ENCODE data around the gene GPR148.

Gene GPR148

DNA sequence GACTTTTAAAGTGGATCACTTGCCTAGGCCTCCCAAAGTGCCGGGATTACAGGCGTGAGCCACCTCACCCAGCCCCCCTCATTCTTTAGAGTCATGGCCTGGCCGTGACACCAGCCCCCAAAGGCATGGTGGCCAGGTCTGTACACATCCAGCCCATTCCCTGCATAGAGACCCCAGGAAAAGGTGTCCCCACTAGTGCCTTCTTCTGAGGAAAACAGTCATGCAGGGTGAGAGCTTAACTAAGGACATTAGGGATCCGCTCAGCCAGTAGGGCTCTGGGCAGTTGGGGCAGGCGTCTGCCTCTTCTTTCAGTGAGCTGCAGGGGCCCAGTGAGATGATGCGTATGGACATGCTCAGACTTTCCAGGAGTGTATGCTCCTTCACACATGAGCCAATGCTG, 20.8 kb downstream of the GPR148 start:
- DNase-seq (ENCODE audit: low read depth, low spot score), result no peak

DNA sequence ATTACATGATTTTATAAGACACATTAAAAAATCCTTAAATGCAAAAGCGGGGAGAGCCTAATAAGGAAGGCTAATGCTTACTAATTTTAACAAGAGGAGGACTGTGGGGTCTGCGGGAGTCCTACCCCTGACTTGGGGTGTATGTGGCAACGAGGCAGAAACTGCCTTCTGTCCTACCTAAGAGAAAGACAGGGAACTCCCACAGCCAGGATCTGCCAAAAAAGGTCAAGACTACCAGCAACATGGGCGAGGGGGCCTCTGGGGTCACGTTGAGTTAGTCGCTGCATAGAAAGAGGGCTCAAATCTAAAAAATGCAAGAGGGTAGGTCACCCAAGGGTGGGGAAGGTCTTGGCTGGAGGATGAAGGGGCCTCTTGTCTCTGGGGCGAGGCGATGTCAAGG, 25.9 kb downstream of the GPR148 start:
- no peak for DNase-seq (ENCODE audit: low read depth, low spot score)

GRCh38 chr2:130755256-130756052, 26.6 kb downstream of the GPR148 start, which contains the start of gene AMER3:
TSS of gene AMER3 (plus strand) at chr2:130755540. CDS start at chr2:130762073, 6,533 bp downstream.
- no peak for DNase-seq (ENCODE audit: low read depth, low spot score)

GRCh38 chr2:130756053-130756873, 27.4 kb downstream of the GPR148 start:
- no peak for DNase-seq (ENCODE audit: low read depth, low spot score)

DNA sequence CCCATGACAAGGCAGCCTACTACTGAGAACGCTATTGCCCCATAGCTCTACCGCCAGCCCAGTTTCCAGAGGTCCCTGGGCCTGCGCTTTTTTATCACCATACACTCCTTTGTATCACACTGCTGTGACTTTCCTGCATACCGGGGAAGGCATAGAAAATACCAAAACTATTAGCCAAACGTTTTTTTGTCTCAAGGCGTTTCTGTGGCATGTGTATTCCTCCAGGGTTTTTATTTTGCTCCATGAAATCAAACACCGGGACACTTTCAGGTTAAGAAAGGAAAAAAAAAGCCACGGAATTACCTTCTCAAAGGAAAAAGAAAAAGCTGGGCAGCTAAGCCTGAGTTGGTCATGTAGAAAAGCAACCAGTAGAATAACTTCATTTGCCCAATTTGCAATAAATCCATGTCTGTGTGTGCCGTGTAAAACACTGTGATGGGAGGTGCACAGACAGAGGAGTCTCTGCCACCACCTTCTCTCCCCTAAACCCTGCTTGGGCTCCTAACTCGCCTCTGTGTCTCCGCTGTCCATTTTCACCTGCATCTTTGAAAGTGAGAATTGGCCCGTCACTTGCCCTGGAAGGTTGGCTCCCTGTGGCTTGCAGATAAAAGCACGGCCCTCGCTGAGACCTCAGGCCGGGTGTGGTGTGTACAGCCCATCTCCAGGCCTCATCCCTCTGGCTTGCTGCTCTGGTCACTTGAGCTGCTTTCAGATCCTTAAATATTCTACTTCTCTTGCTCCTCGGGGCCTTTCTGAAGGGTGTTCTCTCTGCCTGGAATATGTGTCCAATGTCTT, 28.2 kb downstream of the GPR148 start:
- no peak for DNase-seq (ENCODE audit: low read depth, low spot score)

DNA sequence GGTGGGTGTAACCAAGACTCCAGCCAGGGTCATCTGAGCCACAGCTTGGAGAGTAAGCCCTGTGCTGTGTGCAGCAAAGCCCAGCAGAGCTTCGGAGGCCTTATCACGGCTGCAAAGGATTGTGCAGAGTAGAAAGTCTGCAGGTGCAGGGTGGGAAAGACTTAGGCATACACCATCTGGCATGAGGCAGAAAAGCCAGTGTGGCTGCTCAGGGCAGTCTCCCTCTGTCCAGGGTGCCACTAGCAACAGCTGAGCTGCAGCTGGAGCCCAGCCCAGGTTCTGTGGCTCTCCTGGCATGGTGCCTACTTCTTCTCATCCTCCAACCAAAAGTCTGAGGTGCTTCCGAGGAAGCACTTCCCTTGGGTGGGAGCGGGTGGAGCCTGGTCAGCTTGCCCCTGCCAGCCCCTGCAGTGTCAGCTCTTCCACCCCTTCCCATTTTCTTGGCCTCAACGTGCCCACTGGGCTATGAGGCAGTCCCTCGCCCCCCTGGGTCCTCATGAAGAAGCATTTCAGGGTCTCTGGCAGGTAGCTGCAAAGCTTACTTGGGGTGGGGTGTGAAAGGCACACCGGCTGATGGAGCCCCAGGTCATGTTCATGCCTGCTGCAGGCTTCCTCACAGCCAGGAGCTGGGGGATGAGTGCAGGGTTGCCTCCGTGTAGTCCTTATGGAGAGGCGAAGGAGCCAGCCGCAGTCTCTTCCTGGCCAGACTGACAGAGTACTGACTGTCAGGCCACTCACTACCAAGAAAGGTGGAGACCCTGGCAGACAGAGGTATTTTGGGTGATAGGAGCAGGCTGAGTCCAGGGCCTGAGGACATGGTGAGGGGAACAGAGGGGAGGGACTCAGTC, 31.3 kb downstream of the GPR148 start:
- no peak for DNase-seq (ENCODE audit: low read depth, low spot score)

GRCh38 chr2:130760754-130761751, 32.2 kb downstream of the GPR148 start:
- no peak for DNase-seq (ENCODE audit: low read depth, low spot score)

GRCh38 chr2:130762031-130762909, 33.4 kb downstream of the GPR148 start:
- no peak for DNase-seq (ENCODE audit: low read depth, low spot score)

- no peak for DNase-seq (ENCODE audit: low read depth, low spot score)
These were observed 34.1 kb downstream of the GPR148 start for GRCh38 chr2:130762910-130763385.

DNA sequence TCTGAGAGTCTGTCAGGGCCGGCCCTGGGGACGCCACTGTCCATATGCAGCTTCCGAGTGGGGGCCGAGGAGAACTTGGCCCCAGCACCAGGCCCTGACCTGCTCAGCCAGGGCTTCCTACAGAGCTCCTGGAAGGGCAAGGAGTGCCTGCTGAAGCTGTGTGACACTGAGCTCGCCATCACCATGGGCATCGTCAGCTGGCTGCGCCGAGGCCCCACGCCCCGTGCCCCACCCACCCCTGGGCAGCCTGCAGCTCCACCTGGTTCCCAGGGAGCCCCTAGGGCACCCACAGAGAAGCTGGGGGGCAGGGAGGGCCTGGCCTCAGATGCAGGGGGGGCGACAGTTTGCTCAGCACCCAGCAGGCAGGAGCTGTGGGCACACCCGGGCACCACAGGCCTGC, 34.5 kb downstream of the GPR148 start:
- no peak for DNase-seq (ENCODE audit: low read depth, low spot score)

DNA sequence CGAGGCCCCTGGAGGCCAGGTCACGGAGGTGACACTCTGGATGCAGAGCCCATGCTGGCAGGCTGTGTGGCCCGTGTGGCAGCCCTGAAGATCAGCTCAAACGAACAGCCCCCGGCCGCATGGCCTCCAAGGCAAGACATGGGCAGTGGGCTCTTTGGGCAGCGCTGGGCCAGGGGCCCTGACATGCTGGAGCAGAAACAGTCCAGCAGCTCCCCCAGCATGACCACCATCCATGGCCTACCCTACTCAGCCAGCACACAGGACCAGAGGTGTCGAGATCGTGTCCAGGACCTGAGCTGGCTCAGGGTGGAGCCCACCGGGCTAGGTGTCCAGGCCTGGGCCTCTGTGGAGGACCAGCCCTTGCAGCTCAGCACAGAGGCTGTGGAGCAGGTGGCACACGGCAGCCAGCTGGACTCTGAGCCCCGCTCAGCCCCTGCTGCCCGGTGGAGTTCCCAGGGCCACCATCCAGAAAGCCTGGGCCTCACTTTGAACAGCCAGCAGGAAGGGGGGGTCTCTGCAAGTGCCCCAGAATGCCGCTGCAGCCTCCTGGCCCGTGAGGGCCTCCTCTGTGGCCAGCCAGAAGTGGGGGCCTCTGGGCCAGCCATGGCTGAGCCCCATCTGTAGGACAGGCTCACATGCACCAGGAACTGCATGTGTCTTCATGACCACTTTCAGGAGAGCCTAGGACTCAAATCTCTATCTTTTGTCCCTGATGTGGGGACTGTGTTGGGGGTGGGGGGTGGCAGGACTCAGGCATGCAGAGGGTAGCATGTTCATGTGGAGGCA, 35.4 kb downstream of the GPR148 start:
- DNase-seq (ENCODE audit: low read depth, low spot score), result no peak

- no peak for DNase-seq (ENCODE audit: low read depth, low spot score)
These were observed 35.9 kb downstream of the GPR148 start for GRCh38 chr2:130764821-130765115.

GRCh38 chr2:130765464-130765863, 36.6 kb downstream of the GPR148 start:
- no peak for DNase-seq (ENCODE audit: low read depth, low spot score)

GRCh38 chr2:130766037-130766436, 37.2 kb downstream of the GPR148 start:
- DNase-seq (ENCODE audit: low read depth, low spot score), result no peak

- no peak for DNase-seq (ENCODE audit: low read depth, low spot score)
These were observed 38.0 kb downstream of the GPR148 start for GRCh38 chr2:130766711-130767407.

- no peak for DNase-seq (ENCODE audit: low read depth, low spot score)
These were observed 38.5 kb downstream of the GPR148 start for GRCh38 chr2:130767408-130767775.

DNA sequence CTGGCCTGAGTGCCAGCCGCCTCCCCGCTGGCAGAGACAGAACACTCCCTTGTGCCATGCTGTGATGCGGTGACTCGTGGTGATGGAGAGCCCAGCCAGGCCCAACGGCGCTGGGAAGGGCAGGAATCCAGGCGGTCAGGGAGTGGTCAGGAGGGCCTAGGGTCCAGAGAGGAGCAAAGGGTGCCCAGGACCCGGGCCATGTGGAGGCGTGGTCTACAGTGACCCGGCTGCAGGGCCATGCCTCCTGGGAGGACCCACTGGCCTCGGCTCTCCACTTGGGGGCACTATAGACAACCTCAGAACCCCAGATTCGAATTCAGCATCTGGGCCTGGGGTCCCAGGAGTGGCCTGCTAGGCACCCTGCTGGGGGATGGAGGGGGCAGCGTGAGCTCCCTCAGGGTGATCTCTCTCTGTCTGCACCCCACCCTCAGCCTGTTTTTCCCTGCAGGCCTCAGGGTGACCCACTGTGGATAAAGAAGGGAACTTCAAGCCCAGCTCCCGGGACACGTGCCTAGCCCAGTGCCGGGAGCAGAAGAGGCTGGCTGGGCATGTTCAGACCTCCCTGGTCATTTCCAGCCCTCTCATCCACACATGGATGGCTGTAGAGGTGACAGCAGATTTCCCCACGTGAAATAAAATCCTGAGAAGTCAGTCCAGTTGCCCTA, 39.5 kb downstream of the GPR148 start:
- DNase-seq (ENCODE audit: low read depth, low spot score), result no peak
